ENCODE measurements around the gene MED17. TPM values are rescaled to one million over a fixed set of nuclear protein-coding genes. Genes with fewer than 3 reads are reported as not detected.

Gene MED17
- polyA plus RNA-seq, 1 of the 3 experiments (the other 2 are of a cell fraction), result 19.3 TPM

- no peaks in the 10 kb centered on the region for H3K36me3 ChIP-seq (replicated peaks in 1 of 2; ENCODE audit: control insufficient read depth in 1 of 2, insufficient read depth in 2 of 2, low read length in 1 of 2)
- no peaks in the 10 kb centered on the region for H4K20me1 ChIP-seq (ENCODE audit: insufficient read depth)
- H3K79me2 ChIP-seq (ENCODE audit: insufficient read depth), result no peaks in the 10 kb centered on the region
- H3F3A ChIP-seq (replicated peaks; ENCODE audit: insufficient read depth), result peaks cover 3% of the 10 kb centered on the region
- DNase-seq, result peak; percentile 31
- ChIA-PET POLR2A (no interaction called here), CTCF (no interaction called here)
- WGBS (ENCODE audit: low lambda C conversion rate), result 65% methylated on average over 7 of the region's 8 CpGs
- H3K4me1 ChIP-seq (ENCODE audit: control insufficient read depth in 1 of 2, insufficient read depth in 2 of 2, low read depth in 1 of 2, low read length in 1 of 2), result peaks cover 9% of the 10 kb centered on the region in 2 experiments; a peak in 2 of 4 replicates
- no peak overlapping the region for H3K27ac ChIP-seq (ENCODE audit: low read depth in 2 of 2, low read length in 1 of 2)
- no peaks in the 10 kb centered on the region for H3K27me3 ChIP-seq (ENCODE audit: insufficient read depth)
- no peak overlapping the region for H3K9ac ChIP-seq
- H2AFZ ChIP-seq (ENCODE audit: low read depth), result no peak overlapping the region
- H3K9me3 ChIP-seq, result no peaks in the 10 kb centered on the region
- no peaks in the 10 kb centered on the region for H3K9me2 ChIP-seq
- TF ChIP-seq IRF3 (IDR thresholded peaks at IDR 0.05; ENCODE audit: low read depth, low read length), result no peak
- no peak for TF ChIP-seq CHD2 (IDR thresholded peaks at IDR 0.05; ENCODE audit: low read length, partially characterized antibody)
- TF ChIP-seq RCOR1 (IDR thresholded peaks at IDR 0.05; ENCODE audit: low read length), result no peak
- no peak for TF ChIP-seq TEAD4 (IDR thresholded peaks at IDR 0.05; ENCODE audit: borderline replicate concordance, insufficient read depth)
- no peak for TF ChIP-seq EZH2phosphoT487 (IDR thresholded peaks at IDR 0.05; ENCODE audit: borderline replicate concordance, low read depth)
- TF ChIP-seq GATA2 (CRISPR knock-in tag; IDR thresholded peaks at IDR 0.05), result no peak
- TF ChIP-seq CTCF (IDR thresholded peaks at IDR 0.05), result no peak
- no peak for TF ChIP-seq GABPA (IDR thresholded peaks at IDR 0.05; ENCODE audit: low read depth)
- no peak for TF ChIP-seq FOXM1 (IDR thresholded peaks at IDR 0.05; ENCODE audit: low read depth)
- no peak for TF ChIP-seq REST (IDR thresholded peaks at IDR 0.05; ENCODE audit: low read depth, low read length)
- TF ChIP-seq ZBTB33 (IDR thresholded peaks at IDR 0.05; ENCODE audit: borderline replicate concordance, low read depth), result no peak
- no peak for TF ChIP-seq NRF1 (IDR thresholded peaks at IDR 0.05; ENCODE audit: low read depth, low read length)
- TF ChIP-seq USF1 (IDR thresholded peaks at IDR 0.05; ENCODE audit: borderline replicate concordance, low read depth), result no peak
- no peak overlapping the region for H3K4me3 ChIP-seq (ENCODE audit: low read depth in 2 of 2, low read length in 1 of 2)
- H3K4me2 ChIP-seq, result 0 out of 2 replicates have a peak overlapping the region, but pooled peaks have one; percentile 31
Observed at GRCh38 chr11:93845181-93846092, 61.4 kb downstream of the MED17 start.
